ENCODE data around the gene PTRHD1.

DNA sequence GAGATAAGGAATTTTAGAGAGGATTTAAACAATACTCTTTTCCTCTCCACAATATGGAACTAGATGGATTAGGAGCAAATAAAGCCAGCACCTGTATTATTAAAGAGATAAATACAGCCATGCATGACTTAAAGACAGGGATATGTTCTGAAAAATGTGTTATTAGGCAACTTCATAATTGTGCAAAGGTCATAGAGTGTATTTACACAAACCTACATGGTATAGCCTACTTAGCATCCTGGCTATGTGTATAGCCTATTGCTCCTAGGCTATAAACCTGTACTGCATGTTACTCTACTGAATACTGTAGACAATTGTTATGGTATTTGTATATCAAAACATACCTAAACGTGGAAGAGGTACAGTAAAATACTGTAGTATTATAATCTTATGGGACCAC, 53.0 kb downstream of the PTRHD1 start:
- TF ChIP-seq, protein P1, sequence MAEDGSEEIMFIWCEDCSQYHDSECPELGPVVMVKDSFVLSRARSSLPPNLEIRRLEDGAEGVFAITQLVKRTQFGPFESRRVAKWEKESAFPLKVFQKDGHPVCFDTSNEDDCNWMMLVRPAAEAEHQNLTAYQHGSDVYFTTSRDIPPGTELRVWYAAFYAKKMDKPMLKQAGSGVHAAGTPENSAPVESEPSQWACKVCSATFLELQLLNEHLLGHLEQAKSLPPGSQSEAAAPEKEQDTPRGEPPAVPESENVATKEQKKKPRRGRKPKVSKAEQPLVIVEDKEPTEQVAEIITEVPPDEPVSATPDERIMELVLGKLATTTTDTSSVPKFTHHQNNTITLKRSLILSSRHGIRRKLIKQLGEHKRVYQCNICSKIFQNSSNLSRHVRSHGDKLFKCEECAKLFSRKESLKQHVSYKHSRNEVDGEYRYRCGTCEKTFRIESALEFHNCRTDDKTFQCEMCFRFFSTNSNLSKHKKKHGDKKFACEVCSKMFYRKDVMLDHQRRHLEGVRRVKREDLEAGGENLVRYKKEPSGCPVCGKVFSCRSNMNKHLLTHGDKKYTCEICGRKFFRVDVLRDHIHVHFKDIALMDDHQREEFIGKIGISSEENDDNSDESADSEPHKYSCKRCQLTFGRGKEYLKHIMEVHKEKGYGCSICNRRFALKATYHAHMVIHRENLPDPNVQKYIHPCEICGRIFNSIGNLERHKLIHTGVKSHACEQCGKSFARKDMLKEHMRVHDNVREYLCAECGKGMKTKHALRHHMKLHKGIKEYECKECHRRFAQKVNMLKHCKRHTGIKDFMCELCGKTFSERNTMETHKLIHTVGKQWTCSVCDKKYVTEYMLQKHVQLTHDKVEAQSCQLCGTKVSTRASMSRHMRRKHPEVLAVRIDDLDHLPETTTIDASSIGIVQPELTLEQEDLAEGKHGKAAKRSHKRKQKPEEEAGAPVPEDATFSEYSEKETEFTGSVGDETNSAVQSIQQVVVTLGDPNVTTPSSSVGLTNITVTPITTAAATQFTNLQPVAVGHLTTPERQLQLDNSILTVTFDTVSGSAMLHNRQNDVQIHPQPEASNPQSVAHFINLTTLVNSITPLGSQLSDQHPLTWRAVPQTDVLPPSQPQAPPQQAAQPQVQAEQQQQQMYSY (CRISPR knock-in tag; IDR thresholded peaks at IDR 0.05): no peak
- TF ChIP-seq ZNF416 (CRISPR knock-in tag; IDR thresholded peaks at IDR 0.05): no peak
- TF ChIP-seq KAT7 (CRISPR knock-in tag; IDR thresholded peaks at IDR 0.05; ENCODE audit: borderline replicate concordance): no peak
- TF ChIP-seq, protein P2, sequence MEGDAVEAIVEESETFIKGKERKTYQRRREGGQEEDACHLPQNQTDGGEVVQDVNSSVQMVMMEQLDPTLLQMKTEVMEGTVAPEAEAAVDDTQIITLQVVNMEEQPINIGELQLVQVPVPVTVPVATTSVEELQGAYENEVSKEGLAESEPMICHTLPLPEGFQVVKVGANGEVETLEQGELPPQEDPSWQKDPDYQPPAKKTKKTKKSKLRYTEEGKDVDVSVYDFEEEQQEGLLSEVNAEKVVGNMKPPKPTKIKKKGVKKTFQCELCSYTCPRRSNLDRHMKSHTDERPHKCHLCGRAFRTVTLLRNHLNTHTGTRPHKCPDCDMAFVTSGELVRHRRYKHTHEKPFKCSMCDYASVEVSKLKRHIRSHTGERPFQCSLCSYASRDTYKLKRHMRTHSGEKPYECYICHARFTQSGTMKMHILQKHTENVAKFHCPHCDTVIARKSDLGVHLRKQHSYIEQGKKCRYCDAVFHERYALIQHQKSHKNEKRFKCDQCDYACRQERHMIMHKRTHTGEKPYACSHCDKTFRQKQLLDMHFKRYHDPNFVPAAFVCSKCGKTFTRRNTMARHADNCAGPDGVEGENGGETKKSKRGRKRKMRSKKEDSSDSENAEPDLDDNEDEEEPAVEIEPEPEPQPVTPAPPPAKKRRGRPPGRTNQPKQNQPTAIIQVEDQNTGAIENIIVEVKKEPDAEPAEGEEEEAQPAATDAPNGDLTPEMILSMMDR (IDR thresholded peaks at IDR 0.05): no peak
- no peak for TF ChIP-seq ETV6 (CRISPR knock-in tag; IDR thresholded peaks at IDR 0.05)
- TF ChIP-seq, protein P3, sequence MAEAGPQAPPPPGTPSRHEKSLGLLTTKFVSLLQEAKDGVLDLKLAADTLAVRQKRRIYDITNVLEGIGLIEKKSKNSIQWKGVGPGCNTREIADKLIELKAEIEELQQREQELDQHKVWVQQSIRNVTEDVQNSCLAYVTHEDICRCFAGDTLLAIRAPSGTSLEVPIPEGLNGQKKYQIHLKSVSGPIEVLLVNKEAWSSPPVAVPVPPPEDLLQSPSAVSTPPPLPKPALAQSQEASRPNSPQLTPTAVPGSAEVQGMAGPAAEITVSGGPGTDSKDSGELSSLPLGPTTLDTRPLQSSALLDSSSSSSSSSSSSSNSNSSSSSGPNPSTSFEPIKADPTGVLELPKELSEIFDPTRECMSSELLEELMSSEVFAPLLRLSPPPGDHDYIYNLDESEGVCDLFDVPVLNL (CRISPR knock-in tag; IDR thresholded peaks at IDR 0.05; ENCODE audit: borderline replicate concordance, low read depth): no peak
- no peak for TF ChIP-seq TP53 (CRISPR knock-in tag; IDR thresholded peaks at IDR 0.05)
- TF ChIP-seq, protein P4, sequence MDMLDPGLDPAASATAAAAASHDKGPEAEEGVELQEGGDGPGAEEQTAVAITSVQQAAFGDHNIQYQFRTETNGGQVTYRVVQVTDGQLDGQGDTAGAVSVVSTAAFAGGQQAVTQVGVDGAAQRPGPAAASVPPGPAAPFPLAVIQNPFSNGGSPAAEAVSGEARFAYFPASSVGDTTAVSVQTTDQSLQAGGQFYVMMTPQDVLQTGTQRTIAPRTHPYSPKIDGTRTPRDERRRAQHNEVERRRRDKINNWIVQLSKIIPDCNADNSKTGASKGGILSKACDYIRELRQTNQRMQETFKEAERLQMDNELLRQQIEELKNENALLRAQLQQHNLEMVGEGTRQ (CRISPR knock-in tag; IDR thresholded peaks at IDR 0.05): no peak
- TF ChIP-seq GTF2I (CRISPR knock-in tag; conservative IDR thresholded peaks at IDR 0.05): no peak
- no peak for TF ChIP-seq TCF7 (CRISPR knock-in tag; IDR thresholded peaks at IDR 0.05; ENCODE audit: low read depth)
